ENCODE results near the gene AGAP3. TPM values are rescaled to one million over a fixed set of nuclear protein-coding genes. Genes with fewer than 3 reads are reported as not detected.

AGAP3 gene
- total and polyA plus RNA-seq, 9 donors: 22.3 to 125 (median 79.9) TPM

GRCh38 chr7:151060416-151061212, 25.7 kb upstream of the AGAP3 start:
- Histone ChIP-seq H3K27ac (peak overlapping the region in 1 of 2 donors; percentile 97), H3K9me3 (no peaks in the 10 kb centered on the region), H3K36me3 (no peaks in the 10 kb centered on the region), H3K27me3 (no peaks in the 10 kb centered on the region), H3K4me3 (peak overlapping the region; percentile 81), H3K4me1 (ENCODE audit: insufficient read depth) (peaks cover 25% of the 10 kb centered on the region)
- TF ChIP-seq POLR2A (IDR thresholded peaks at IDR 0.05) (no peak), EP300 (IDR thresholded peaks at IDR 0.05) (no peak)
- TF ChIP-seq, protein P1, sequence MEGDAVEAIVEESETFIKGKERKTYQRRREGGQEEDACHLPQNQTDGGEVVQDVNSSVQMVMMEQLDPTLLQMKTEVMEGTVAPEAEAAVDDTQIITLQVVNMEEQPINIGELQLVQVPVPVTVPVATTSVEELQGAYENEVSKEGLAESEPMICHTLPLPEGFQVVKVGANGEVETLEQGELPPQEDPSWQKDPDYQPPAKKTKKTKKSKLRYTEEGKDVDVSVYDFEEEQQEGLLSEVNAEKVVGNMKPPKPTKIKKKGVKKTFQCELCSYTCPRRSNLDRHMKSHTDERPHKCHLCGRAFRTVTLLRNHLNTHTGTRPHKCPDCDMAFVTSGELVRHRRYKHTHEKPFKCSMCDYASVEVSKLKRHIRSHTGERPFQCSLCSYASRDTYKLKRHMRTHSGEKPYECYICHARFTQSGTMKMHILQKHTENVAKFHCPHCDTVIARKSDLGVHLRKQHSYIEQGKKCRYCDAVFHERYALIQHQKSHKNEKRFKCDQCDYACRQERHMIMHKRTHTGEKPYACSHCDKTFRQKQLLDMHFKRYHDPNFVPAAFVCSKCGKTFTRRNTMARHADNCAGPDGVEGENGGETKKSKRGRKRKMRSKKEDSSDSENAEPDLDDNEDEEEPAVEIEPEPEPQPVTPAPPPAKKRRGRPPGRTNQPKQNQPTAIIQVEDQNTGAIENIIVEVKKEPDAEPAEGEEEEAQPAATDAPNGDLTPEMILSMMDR (IDR thresholded peaks at IDR 0.05): no peak
- intact Hi-C loops (cut with DNase I): loop anchor here in 1 of 4 donors (2.0 kb wide), 1 partner anchor 22 kb away; the partner anchor contains the start of gene TMUB1
- WGBS, 3 donors: 6 to 9% (median 9%) methylated on average over 19 to 21 of the region's 21 CpGs
- peak; percentile 45 to 74 (median 66) for DNase-seq

GRCh38 chr7:151061213-151062110, 24.8 kb upstream of the AGAP3 start:
- H3K4me1 ChIP-seq (ENCODE audit: insufficient read depth): peaks cover 25% of the 10 kb centered on the region
- intact Hi-C loops (cut with DNase I): loop anchor here in 1 of 4 donors (2.0 kb wide), 1 partner anchor 21 kb away; the partner anchor contains the start of gene TMUB1
- TF ChIP-seq POLR2A (IDR thresholded peaks at IDR 0.05): no peak
- H3K4me3 ChIP-seq: peak overlapping the region; percentile 81
- 34 to 43% (median 35%) methylated on average over 33 of the region's 33 CpGs for WGBS, 3 donors
- H3K36me3 ChIP-seq: no peaks in the 10 kb centered on the region
- H3K27ac ChIP-seq: peak overlapping the region; percentile 27 to 55
- no peaks in the 10 kb centered on the region for H3K9me3 ChIP-seq
- no peaks in the 10 kb centered on the region for H3K27me3 ChIP-seq
- peak in 3 of 5 donors; percentile 50 to 67 (median 66) for DNase-seq

- Histone ChIP-seq H3K9me3 (no peaks in the 10 kb centered on the region), H3K27me3 (no peaks in the 10 kb centered on the region), H3K4me1 (ENCODE audit: insufficient read depth) (peaks cover 24% of the 10 kb centered on the region), H3K4me3 (no peak overlapping the region), H3K27ac (peak overlapping the region in 1 of 2 donors; percentile 27), H3K36me3 (no peaks in the 10 kb centered on the region)
- intact Hi-C loops (cut with DNase I): no loop called here
- no peak for DNase-seq
- 49 to 71% (median 54%) methylated on average over 11 of the region's 11 CpGs for WGBS, 3 donors
- no peak for TF ChIP-seq POLR2A (IDR thresholded peaks at IDR 0.05)
- TF ChIP-seq, protein P1 (IDR thresholded peaks at IDR 0.05): no peak
- TF ChIP-seq EP300 (IDR thresholded peaks at IDR 0.05): no peak
Observed at GRCh38 chr7:151062111-151062398, 24.2 kb upstream of the AGAP3 start.

DNA sequence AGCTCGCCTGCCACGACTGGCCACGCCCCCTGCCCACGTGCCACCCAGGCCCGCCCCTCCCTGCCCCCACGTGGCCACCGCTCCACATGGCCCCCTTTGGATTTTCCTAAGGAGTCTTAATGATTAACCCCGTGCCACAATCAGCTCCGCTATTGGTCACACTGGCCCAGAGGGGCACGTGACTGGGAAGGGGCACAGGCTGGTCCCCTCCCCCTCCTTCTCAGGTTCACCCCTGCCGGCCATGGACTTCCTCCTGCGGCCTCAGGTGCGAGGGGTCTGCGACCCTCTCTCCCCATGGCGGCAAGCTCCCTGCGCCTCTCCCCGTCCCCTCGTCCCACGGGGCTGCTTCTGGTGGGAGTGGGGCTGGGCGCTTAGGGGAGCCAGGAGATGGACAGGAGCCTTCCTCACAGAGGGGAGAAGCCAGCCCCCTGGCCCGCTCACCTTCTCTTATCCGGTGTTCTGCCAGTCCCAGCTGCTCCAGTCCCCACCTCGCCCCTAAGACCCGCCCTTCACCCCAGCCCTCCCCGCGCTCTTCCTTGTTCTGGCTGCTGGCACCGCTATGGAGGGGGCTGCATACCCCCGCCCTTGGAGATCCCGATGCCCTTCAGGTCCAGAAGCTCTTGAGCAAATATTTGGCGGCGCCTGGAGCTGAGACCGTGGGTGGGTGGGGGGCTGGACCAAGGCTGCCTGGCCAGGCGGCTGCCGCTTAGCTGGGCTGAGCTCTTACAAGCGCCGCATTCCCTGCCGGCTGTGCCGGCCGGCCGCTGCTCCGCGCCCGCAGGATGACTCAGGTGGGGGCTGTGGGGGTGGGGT, 23.7 kb upstream of the AGAP3 start:
- Histone ChIP-seq H3K27ac (peak overlapping the region in 1 of 2 donors; percentile 57), H3K9me3 (no peaks in the 10 kb centered on the region), H3K4me1 (ENCODE audit: insufficient read depth) (peaks cover 22% of the 10 kb centered on the region), H3K4me3 (peak overlapping the region; percentile 28), H3K36me3 (no peaks in the 10 kb centered on the region), H3K27me3 (no peaks in the 10 kb centered on the region)
- 23 to 33% (median 24%) methylated on average over 36 to 43 of the region's 43 CpGs for WGBS, 3 donors
- TF ChIP-seq EP300 (IDR thresholded peaks at IDR 0.05) (no peak), POLR2A (IDR thresholded peaks at IDR 0.05) (no peak)
- TF ChIP-seq, protein P1 (IDR thresholded peaks at IDR 0.05): no peak
- peak; percentile 66 to 77 (median 71) for DNase-seq
- intact Hi-C loops (cut with DNase I): no loop called here

All from ovary (tissue), 9 donors.